Measurements from ENCODE around the gene UST. TPM values are rescaled to one million over a fixed set of nuclear protein-coding genes. Genes with fewer than 3 reads are reported as not detected.
"Not testable (repeated sequence)": the region's sequence is repeated elsewhere in the genome, so short reads cannot be mapped to it uniquely, and the experiment has no call there.

The UST gene
- total RNA-seq, 1 donor from 2014 or later, result under 0.01 TPM

- not testable (repeated sequence) for DNase-seq (ENCODE audit: low read depth in 2 of 2)
Measured at GRCh38 chr6:149006236-149006635, 259.4 kb downstream of the UST start.

GRCh38 chr6:149006671-149007070 lies 259.8 kb downstream of the UST start:
- no peak for DNase-seq (ENCODE audit: low read depth in 2 of 2)

GRCh38 chr6:149007846-149008245 lies 261.0 kb downstream of the UST start:
- DNase-seq (ENCODE audit: low read depth in 2 of 2), result no peak

DNA sequence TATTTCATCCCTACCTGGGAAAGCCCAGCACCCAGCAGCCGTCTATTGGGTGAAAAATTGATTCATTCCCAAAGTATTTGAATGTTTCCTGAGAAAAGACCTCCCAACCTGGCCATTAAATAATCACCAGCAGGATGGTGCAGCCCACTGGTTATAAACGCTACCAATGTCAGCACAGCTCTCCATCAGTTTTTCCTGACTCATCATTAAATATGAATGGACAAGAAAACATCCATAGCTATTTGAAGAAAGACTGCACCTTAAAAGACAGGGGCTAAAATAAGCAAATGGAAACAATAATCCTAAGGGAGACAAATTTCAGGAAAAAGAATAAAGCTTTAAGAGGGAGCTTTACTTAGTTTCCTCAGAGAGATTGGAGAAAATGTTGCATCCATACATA lies 261.9 kb downstream of the UST start:
- DNase-seq (ENCODE audit: low read depth in 2 of 2), result no peak

DNA sequence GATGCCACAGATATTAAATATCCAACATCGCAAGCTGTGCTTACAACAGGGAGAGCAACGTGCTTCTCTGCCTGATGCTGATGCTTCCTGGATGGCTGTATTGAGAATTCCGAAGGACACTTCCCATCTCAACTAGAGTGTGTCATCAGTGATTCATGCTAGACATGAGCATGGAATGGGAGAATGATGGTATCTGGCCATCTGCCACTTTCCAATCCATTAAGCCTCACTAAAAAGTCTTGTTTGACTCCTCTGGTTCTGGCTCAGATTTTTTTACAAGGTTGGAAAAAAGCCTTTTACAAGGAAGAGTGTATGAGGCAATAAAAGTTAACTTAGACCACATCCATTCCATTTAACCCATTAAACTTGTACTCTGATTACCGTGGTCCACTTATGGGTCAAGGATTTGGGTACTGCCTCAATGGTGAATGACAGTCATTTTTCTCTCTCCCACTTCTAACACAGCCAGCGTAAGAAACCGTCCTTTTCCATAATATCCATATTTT lies 265.3 kb downstream of the UST start:
- DNase-seq (ENCODE audit: low read depth in 2 of 2), result peak in 1 of 2 donors; percentile 15

DNA sequence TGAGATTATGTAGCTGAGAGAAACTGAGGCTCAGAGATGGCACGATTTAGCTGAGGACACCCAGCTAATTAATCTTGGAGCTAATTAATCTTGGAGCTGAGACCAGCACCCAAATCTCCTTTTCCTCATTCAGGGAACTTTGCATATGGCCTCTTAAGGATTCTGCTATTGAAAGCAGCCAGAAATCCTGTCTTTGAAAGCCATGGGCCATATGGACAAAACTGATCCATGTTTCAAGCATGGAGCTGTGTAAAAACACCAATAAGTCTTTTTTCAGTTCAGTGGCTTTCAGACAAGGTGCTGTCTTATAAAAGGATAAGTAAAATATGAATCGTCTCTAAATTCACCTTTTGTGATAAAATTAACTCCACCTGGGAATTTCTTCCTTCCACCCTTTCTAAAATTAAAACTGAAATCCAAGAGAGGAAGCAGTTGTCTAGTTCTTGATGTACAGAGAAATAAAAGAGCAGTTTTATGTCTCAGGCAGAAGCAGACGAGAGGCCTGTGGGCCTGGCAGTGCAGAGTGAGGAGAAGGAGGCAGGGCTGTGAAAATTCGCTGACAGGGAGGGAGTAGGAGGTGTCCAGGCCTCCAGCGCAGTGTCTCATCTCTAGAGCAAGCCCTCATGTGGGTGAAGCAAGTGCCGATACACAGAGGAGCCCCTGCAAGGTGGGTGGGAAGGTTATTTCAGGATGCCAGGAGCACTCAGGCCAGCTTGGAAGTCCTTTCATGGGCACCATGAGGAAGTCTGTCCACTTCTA lies 266.9 kb downstream of the UST start:
- no peak for DNase-seq (ENCODE audit: low read depth in 2 of 2)

GRCh38 chr6:149014631-149015534 lies 268.1 kb downstream of the UST start:
- DNase-seq (ENCODE audit: low read depth in 2 of 2), result no peak

- no peak for DNase-seq (ENCODE audit: low read depth in 2 of 2)
Measured at GRCh38 chr6:149015535-149016525, 269.0 kb downstream of the UST start.

DNA sequence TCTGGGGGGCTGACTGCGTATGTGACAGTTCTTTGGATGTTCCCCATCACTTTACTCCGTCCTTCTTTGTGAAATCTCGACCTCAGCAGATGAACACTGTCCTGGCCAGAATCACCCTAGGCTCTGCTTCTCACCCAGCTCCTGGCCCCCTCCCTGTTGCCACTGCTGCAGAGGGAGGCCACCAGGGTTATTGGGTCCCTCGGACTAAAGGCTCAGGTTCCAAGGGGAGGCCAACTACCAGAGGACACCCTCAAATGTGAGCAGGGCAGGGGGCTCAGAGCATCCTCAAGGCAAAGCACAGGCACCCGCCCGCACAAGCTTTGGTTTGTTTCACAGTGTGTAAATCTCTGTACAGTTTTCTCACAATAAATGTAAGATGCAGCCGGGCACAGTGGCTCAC lies 269.9 kb downstream of the UST start:
- DNase-seq (ENCODE audit: low read depth in 2 of 2), result no peak

- DNase-seq (ENCODE audit: low read depth in 2 of 2), result no peak
Measured at GRCh38 chr6:149020319-149020718, 273.5 kb downstream of the UST start.

DNA sequence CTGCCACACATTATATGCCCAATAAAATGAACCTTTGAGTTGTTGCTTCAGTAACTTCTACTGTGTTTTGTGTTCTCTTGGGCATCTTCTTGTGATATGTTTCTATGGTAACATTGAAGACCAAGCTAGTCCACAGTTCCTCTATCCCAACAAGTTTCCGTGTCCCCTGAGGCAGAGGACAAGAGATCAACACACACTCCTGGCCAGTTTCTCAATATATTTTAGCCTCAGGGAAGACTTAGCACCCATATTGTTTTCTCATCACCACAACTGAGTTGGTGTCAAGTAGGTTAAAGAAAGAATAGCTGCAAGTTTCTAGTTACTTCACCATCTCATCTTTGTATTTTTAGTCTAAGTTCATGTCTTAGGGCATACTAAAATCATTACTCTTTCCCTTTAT lies 277.5 kb downstream of the UST start:
- DNase-seq (ENCODE audit: low read depth in 2 of 2), result no peak

DNA sequence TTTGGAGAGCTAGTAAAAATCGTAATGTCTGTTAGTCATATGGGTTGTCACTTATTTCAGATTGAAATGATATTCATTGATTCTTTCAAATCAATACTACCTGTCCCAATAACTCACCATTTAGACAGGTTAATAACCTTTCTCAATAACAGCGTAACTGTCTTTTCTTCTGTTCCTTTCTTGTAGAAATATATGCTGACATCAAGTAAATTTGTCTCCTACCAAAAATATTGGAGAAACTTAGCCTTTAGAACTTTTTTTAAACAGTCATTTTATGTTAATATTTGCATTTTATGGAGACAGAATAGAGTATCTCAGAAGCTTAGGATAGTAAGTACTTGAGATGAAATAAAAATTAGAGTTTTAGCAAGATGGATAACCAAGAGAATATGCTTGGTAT lies 278.2 kb downstream of the UST start:
- no peak for DNase-seq (ENCODE audit: low read depth in 2 of 2)

- DNase-seq (ENCODE audit: low read depth in 2 of 2), result peak in 1 of 2 donors; percentile 49
Measured at GRCh38 chr6:149026530-149026942, 279.7 kb downstream of the UST start.

GRCh38 chr6:149027484-149027883 lies 280.7 kb downstream of the UST start:
- DNase-seq (ENCODE audit: low read depth in 2 of 2), result no peak

GRCh38 chr6:149028767-149029405 lies 282.1 kb downstream of the UST start:
- DNase-seq (ENCODE audit: low read depth in 2 of 2), result peak; percentile 83 to 87

DNA sequence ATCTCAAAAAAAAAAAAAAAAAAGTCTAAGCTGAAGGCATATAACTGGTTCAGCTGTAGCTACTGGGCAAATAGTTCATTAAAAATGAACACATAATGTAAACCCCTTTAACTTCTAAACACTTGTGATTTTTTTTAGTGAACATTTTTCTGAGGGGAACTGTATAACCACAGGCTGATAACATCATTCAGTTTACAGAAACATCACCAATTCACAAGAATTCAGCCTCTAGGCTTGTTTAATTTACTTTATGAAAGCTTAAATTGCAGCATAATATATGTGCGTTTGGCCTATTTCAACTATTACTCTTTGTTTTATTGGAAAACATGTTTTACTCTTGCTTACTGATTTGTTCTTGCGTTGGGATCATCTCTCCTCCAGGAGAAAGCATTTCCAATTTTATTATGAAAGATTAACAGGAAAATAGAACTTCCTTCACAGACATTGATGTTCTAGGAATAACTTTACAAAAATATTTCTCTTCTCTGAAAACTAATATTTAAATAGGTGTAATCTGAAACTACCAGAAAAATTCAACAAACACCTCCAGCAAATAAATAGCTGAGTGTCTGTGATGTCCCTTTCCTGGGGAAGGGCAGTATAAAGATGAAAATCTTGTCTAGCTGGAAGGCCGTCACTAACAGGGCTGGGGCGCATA lies 284.5 kb downstream of the UST start:
- no peak for DNase-seq (ENCODE audit: low read depth in 2 of 2)

- no peak for DNase-seq (ENCODE audit: low read depth in 2 of 2)
Measured at GRCh38 chr6:149031859-149032598, 285.2 kb downstream of the UST start.

DNA sequence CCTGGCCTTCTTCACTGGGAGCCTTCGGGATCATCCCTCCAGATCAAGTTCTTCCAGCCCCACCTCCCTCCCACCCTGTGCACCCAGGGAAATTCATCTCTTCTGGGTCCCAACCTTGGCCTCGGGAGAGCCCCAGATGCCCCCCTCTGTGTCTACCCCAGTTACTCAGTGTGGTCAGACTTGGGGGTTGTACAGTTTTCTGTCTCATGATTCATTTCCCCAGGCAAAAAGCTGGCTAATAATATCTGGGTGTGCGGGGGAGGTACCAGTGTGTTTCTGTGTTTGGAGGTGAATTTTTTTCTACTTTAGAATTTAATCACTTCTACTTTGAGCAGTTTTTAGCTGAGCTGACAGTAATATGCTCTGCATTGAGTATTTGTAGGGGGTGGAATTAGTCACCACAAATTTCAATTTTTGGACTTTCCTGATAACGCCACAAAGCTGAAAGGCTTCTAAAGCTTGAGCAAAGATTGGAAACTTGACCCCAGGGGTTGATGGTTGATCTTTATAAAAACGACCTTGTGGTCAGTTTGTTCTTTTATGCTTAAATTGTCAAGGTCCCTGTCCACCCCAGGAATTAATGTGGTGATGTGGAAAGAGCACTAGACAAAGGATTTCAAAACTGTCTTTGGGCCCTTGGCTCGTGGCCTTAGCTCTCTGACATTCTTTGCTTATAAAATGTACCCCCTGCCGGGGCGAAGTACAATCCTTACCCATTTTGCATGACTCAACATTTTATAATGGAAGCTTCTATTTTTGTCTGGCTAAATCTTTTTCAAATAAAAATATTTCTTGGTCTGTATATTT lies 286.0 kb downstream of the UST start:
- DNase-seq (ENCODE audit: low read depth in 2 of 2), result no peak

DNA sequence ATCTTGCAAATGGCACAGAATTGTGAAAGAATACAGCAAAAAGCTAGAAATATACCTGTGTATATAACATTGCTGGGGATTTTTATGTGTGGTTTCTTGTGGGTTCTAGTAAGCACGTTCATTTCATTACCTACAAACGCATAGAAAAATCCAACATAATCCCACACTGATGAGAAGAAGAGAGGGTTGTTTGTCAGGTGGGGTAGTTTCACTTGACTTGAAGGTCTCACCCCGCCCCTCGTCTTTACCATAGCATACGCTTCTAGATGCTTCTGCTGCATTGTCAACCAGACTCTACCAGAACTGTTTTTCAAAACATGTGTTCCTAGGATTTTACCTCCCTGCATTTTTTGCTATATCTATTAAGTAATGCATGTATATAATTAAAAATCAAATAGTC lies 286.6 kb downstream of the UST start:
- no peak for DNase-seq (ENCODE audit: low read depth in 2 of 2)
